Measurements from ENCODE around the gene SYDE2.

The SYDE2 gene

GRCh38 chr1:85132078-85132720, 68.6 kb downstream of the SYDE2 start:
- H3K27ac ChIP-seq (ENCODE audit: low read length): no peak overlapping the region
- TF ChIP-seq EZH2phosphoT487 (IDR thresholded peaks at IDR 0.05; ENCODE audit: low read length): no peak
- no peak for TF ChIP-seq CTCF (IDR thresholded peaks at IDR 0.05; ENCODE audit: low read length)
- TF ChIP-seq EZH2 (optimal IDR thresholded peaks at IDR 0.05; ENCODE audit: low read depth, low read length): no peak
- H3K79me2 ChIP-seq (ENCODE audit: low read length): no peaks in the 10 kb centered on the region
- DNase-seq: no peak
- H3K4me3 ChIP-seq (ENCODE audit: low read length): no peak overlapping the region
- no peaks in the 10 kb centered on the region for H3K4me1 ChIP-seq (ENCODE audit: low read length)
- H3K27me3 ChIP-seq (replicated peaks; ENCODE audit: insufficient read depth, low read length): no peaks in the 10 kb centered on the region
- H3K36me3 ChIP-seq (replicated peaks; ENCODE audit: insufficient read depth, low read length): no peaks in the 10 kb centered on the region
- no peaks in the 10 kb centered on the region for H3K9me2 ChIP-seq (replicated peaks; ENCODE audit: insufficient read depth, low read length)
- no peaks in the 10 kb centered on the region for H4K20me1 ChIP-seq (ENCODE audit: insufficient read depth, low read length)
- H2AFZ ChIP-seq (ENCODE audit: low read length): no peak overlapping the region
- no peak overlapping the region for H3K9ac ChIP-seq (ENCODE audit: low read length)
- no peaks in the 10 kb centered on the region for H3K9me3 ChIP-seq (replicated peaks; ENCODE audit: insufficient read depth, low read length)
- H3F3A ChIP-seq (ENCODE audit: insufficient read depth, low read length): no peaks in the 10 kb centered on the region
- no peak overlapping the region for H3K4me2 ChIP-seq (ENCODE audit: low read depth, low read length)

- TF ChIP-seq CTCF (IDR thresholded peaks at IDR 0.05; ENCODE audit: low read length) (no peak), EZH2phosphoT487 (IDR thresholded peaks at IDR 0.05; ENCODE audit: low read length) (no peak), EZH2 (optimal IDR thresholded peaks at IDR 0.05; ENCODE audit: low read depth, low read length) (no peak)
- H3K9me3 ChIP-seq (replicated peaks; ENCODE audit: insufficient read depth, low read length): no peaks in the 10 kb centered on the region
- DNase-seq: no peak
- H3K27ac ChIP-seq (ENCODE audit: low read length): no peak overlapping the region
- no peak overlapping the region for H3K4me2 ChIP-seq (ENCODE audit: low read depth, low read length)
- no peaks in the 10 kb centered on the region for H3F3A ChIP-seq (ENCODE audit: insufficient read depth, low read length)
- no peak overlapping the region for H3K9ac ChIP-seq (ENCODE audit: low read length)
- no peaks in the 10 kb centered on the region for H3K36me3 ChIP-seq (replicated peaks; ENCODE audit: insufficient read depth, low read length)
- no peak overlapping the region for H2AFZ ChIP-seq (ENCODE audit: low read length)
- no peaks in the 10 kb centered on the region for H3K79me2 ChIP-seq (ENCODE audit: low read length)
- H3K4me3 ChIP-seq (ENCODE audit: low read length): no peak overlapping the region
- no peaks in the 10 kb centered on the region for H3K9me2 ChIP-seq (replicated peaks; ENCODE audit: insufficient read depth, low read length)
- H3K27me3 ChIP-seq (replicated peaks; ENCODE audit: insufficient read depth, low read length): no peaks in the 10 kb centered on the region
- no peaks in the 10 kb centered on the region for H4K20me1 ChIP-seq (ENCODE audit: insufficient read depth, low read length)
- H3K4me1 ChIP-seq (ENCODE audit: low read length): no peaks in the 10 kb centered on the region
These were observed 72.5 kb downstream of the SYDE2 start for GRCh38 chr1:85128316-85128715.

- no peaks in the 10 kb centered on the region for H3K9me2 ChIP-seq (replicated peaks; ENCODE audit: insufficient read depth, low read length)
- no peaks in the 10 kb centered on the region for H3K9me3 ChIP-seq (replicated peaks; ENCODE audit: insufficient read depth, low read length)
- no peaks in the 10 kb centered on the region for H3K79me2 ChIP-seq (ENCODE audit: low read length)
- no peak for DNase-seq
- H3K36me3 ChIP-seq (replicated peaks; ENCODE audit: insufficient read depth, low read length): no peaks in the 10 kb centered on the region
- no peak overlapping the region for H3K4me3 ChIP-seq (ENCODE audit: low read length)
- no peaks in the 10 kb centered on the region for H4K20me1 ChIP-seq (ENCODE audit: insufficient read depth, low read length)
- TF ChIP-seq CTCF (IDR thresholded peaks at IDR 0.05; ENCODE audit: low read length): no peak
- TF ChIP-seq EZH2 (optimal IDR thresholded peaks at IDR 0.05; ENCODE audit: low read depth, low read length): no peak
- no peak for TF ChIP-seq EZH2phosphoT487 (IDR thresholded peaks at IDR 0.05; ENCODE audit: low read length)
- no peaks in the 10 kb centered on the region for H3F3A ChIP-seq (ENCODE audit: insufficient read depth, low read length)
- no peak overlapping the region for H3K27ac ChIP-seq (ENCODE audit: low read length)
- no peaks in the 10 kb centered on the region for H3K27me3 ChIP-seq (replicated peaks; ENCODE audit: insufficient read depth, low read length)
- no peaks in the 10 kb centered on the region for H3K4me1 ChIP-seq (ENCODE audit: low read length)
- no peak overlapping the region for H3K4me2 ChIP-seq (ENCODE audit: low read depth, low read length)
- H3K9ac ChIP-seq (ENCODE audit: low read length): no peak overlapping the region
- no peak overlapping the region for H2AFZ ChIP-seq (ENCODE audit: low read length)
These were observed 74.9 kb downstream of the SYDE2 start for GRCh38 chr1:85125891-85126290.

All from MM.1S (cell line).